Ishikawa (cell line): Measurements from ENCODE around the gene ETFRF1.

ENCODE experiments used
- EGR1 ChIP-seq: IDR thresholded peaks from 2 replicates; pipeline ENCODE4 v1.6.1; 2012
- EP300 ChIP-seq: IDR thresholded peaks from 2 replicates; pipeline ENCODE4 v1.6.1; 2012; ENCODE audit warnings: borderline replicate concordance
- FOXM1 ChIP-seq: IDR thresholded peaks from 2 replicates; pipeline ENCODE4 v1.6.1; 2012; ENCODE audit warnings: low read depth, borderline replicate concordance
- NFIC ChIP-seq: IDR thresholded peaks from 2 replicates; pipeline ENCODE4 v1.6.1; 2012
- REST ChIP-seq: IDR thresholded peaks from 2 replicates; pipeline ENCODE4 v1.6.1; 2012; ENCODE audit warnings: low read depth, mild to moderate bottlenecking
- TCF12 ChIP-seq: IDR thresholded peaks from 2 replicates; pipeline ENCODE4 v1.6.1; 2012; ENCODE audit warnings: low read depth
- USF1 ChIP-seq: IDR thresholded peaks from 2 replicates; pipeline ENCODE4 v1.6.1; 2012
- ZBTB7A ChIP-seq: IDR thresholded peaks from 2 replicates; pipeline ENCODE4 v1.6.1; 2012; ENCODE audit warnings: low read depth

- TF ChIP-seq EP300 (no peak), EGR1 (no peak), ZBTB7A (no peak), TCF12 (no peak), REST (no peak), NFIC (no peak), USF1 (no peak), FOXM1 (no peak)
Observed at GRCh38 chr12:25194214-25194613, 823 bp upstream of the ETFRF1 start.
